Neural progenitor cell (in vitro differentiated cells): Measurements from ENCODE around the gene GPR173.

ENCODE experiments used
- CTCF ChIP-seq: fragments of 200-600 bp; sonication (generic); IDR thresholded peaks from 2 replicates; pipeline ENCODE4 v1.5.1; 2017; ENCODE audit warnings: antibody characterized with exemption, mild to moderate bottlenecking
- EZH2 ChIP-seq: fragments of 200-600 bp; sonication (generic); IDR thresholded peaks from 2 replicates; pipeline ENCODE4 v1.6.1; 2017; ENCODE audit warnings: antibody characterized with exemption, mild to moderate bottlenecking, moderate library complexity

- no peak for TF ChIP-seq CTCF
- no peak for TF ChIP-seq EZH2
Measured at GRCh38 chrX:53115550-53115874, 66.9 kb downstream of the GPR173 start.
